Adrenal gland (tissue), 12 donors: ENCODE results near the gene RAX2. TPM values are rescaled to one million over a fixed set of nuclear protein-coding genes. Genes with fewer than 3 reads are reported as not detected.

ENCODE experiments used
- DNase-seq, 7 donors: peaks; one replicate each; pipeline ENCODE4 v3.0.0-alpha.2; 2019 to 2020
- H3K27ac ChIP-seq, 5 donors: fragments of 200-600 bp; sonication (generic) in 4 of 5; 1 replicate in 3 of 5; 2 replicates in 2 of 5; pipeline versions ENCODE4 v1.5.1 to v1.8.0; 2016 to 2020; ENCODE audit warnings: mild to moderate bottlenecking in 1 of 5
- H3K27me3 ChIP-seq: fragments of 200-600 bp; 2 replicates; pipeline ENCODE4 v1.8.0; 2021
- H3K36me3 ChIP-seq, 2 donors: fragments of 200-600 bp; replicated peaks in 1 of 2; 1 replicate in 1 of 2; 2 replicates in 1 of 2; pipeline versions ENCODE4 v1.5.1 to v1.8.0; 2018 to 2022
- H3K4me1 ChIP-seq, 2 donors: fragments of 200-600 bp; replicated peaks in 1 of 2; 1 replicate in 1 of 2; 2 replicates in 1 of 2; pipeline versions ENCODE4 v1.5.1 to v1.8.0; 2018 to 2021
- H3K4me3 ChIP-seq, 4 donors: fragments of 200-600 bp; sonication (generic) in 3 of 4; one replicate each; pipeline ENCODE4 v1.5.1; 2016 to 2018
- H3K9me3 ChIP-seq, 3 donors: fragments of 200-600 bp; sonication (generic) in 1 of 3; replicated peaks in 1 of 3; 1 replicate in 2 of 3; 2 replicates in 1 of 3; pipeline versions ENCODE4 v1.5.1 to v1.8.0; 2016 to 2021
- POLR2A ChIP-seq, 2 donors: fragments of 450-650 bp; IDR thresholded peaks; one replicate each; pipeline ENCODE4 v1.6.1; 2017; ENCODE audit warnings: antibody characterized with exemption in 2 of 2, mild to moderate bottlenecking in 2 of 2, moderate library complexity in 1 of 2
- WGBS, 4 donors: extraction: QIAGEN DNeasy Blood & Tissue Kit in 2 of 4; methylation state at CpG; one replicate each; pipeline versions ENCODE4 v1.1.5 to v1.1.7; 2013 to 2017; 5-methylcytosine and 5-hydroxymethylcytosine counted together
- intact Hi-C, 2 donors: fragments of 100-400 bp; cut with DNase I; formaldehyde crosslinking; loops; one replicate each; pipeline versions ENCODE4 v1.14.1 to v1.15.0; 2022 to 2023
- polyA plus RNA-seq, 3 donors: library from polyadenylated mRNA; stranded (reverse); fragments of 200-250 nt in 2 of 3; fragments of 350-450 nt in 1 of 3; fragmentation: Illumina TruSeq in 1 of 3; extraction: RNeasy Lipid Tissue Mini Kit (QIAGEN cat#74804) in 1 of 3; gene quantifications; one replicate each; pipeline ENCODE4 v1.2.3, GENCODE V29; 2013 to 2014
- total RNA-seq, 9 donors: library from RNA; depleted of rRNA in 4 of 9; stranded (reverse); fragments of >200 nt in 4 of 9; fragments of 120-200 nt in 1 of 9; fragmentation: NEBNext Ultra II Directional in 1 of 9; extraction: Animal tissue kit (Norgen Biotek cat#: 25700) in 1 of 9; gene quantifications; one replicate each; pipeline versions ENCODE4 v1.1.0 to v1.2.4, GENCODE V29; 2013 to 2023
- TF ChIP-seq, protein P1 (sequence below), 6 experiments: fragments of 450-650 bp in 4 of 6; fragments of 200-600 bp in 2 of 6; sonication (generic) in 1 of 6; IDR thresholded peaks; 1 replicate in 5 of 6; 2 replicates in 1 of 6; pipeline versions ENCODE4 v1.5.1 to v1.8.0; 2016 to 2021; ENCODE audit warnings: antibody characterized with exemption in 6 of 6, mild to moderate bottlenecking in 2 of 6, moderate library complexity in 1 of 6
- donor health status: healthy with polysubstance abuse.
- donor health status: Bipolar disorder and iron deficiency.
- donor health status: DM: yes; HTN: yes; CAD: no.
- donor health status: DM: no; HTN: no; CAD: no.
- donor health status: DM: no; HTN: no; CAD: no.
- donor health status: DM: yes; HTN: yes; CAD: no.

The RAX2 gene
- total and polyA plus RNA-seq, 12 donors, result not detected

DNA sequence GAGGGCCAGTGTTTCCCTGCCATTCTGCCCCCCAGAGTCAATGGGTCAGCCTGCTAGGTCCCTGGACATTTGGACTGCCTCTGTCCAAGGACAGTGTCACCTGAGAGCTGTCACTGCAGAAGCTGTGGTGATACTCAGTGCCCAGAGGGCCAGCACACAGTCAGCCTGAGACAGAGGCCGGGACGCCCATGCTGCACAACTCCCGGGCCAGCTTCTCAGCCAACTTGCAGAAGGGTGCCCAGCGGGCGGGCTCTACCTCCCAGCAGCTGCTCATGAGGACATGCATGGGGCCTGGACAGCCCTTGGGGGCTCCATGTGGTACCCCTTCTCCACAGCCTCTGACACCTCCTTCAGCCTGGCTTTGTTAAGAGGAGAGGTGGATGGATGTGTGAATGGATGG lies 3.8 kb upstream of the RAX2 start:
- Histone ChIP-seq H3K4me3 (no peak overlapping the region), H3K4me1 (no peaks in the 10 kb centered on the region), H3K27me3 (no peaks in the 10 kb centered on the region), H3K9me3 (peaks cover 0 to 1% (median 0%) of the 10 kb centered on the region in 3 donors), H3K36me3 (no peaks in the 10 kb centered on the region), H3K27ac (no peak overlapping the region)
- TF ChIP-seq, protein P1, sequence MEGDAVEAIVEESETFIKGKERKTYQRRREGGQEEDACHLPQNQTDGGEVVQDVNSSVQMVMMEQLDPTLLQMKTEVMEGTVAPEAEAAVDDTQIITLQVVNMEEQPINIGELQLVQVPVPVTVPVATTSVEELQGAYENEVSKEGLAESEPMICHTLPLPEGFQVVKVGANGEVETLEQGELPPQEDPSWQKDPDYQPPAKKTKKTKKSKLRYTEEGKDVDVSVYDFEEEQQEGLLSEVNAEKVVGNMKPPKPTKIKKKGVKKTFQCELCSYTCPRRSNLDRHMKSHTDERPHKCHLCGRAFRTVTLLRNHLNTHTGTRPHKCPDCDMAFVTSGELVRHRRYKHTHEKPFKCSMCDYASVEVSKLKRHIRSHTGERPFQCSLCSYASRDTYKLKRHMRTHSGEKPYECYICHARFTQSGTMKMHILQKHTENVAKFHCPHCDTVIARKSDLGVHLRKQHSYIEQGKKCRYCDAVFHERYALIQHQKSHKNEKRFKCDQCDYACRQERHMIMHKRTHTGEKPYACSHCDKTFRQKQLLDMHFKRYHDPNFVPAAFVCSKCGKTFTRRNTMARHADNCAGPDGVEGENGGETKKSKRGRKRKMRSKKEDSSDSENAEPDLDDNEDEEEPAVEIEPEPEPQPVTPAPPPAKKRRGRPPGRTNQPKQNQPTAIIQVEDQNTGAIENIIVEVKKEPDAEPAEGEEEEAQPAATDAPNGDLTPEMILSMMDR (IDR thresholded peaks at IDR 0.05), result no peak
- TF ChIP-seq POLR2A (IDR thresholded peaks at IDR 0.05), result no peak
- WGBS, 4 donors, result 93 to 95% (median 94%) methylated on average over 2 to 5 of the region's 5 CpGs; no CpG with 5 or more reads in 1 of the 4 donors
- DNase-seq, result no peak
- intact Hi-C loops, result no loop called here

DNA sequence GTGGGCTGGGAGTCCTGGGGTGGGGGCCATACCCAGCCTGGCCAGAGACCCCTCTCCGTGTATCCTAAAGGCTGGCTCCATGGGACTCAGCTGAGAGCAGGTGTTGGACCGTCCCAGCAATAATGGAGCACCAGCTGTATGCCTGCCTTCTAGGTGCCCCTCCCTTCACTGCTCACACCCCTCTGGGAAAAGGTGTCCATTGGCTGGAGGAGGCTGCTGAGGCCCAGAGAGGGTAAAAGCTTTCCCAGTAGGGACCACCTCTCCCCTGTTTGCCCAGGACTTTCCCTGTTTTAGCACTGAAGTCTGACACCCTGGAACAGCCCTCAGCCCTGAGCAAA lies 3.3 kb upstream of the RAX2 start:
- WGBS, 4 donors, result 76 to 95% (median 79%) methylated on average over 2 of the region's 2 CpGs; no CpG with 5 or more reads in 1 of the 4 donors
- H3K27ac ChIP-seq, result no peak overlapping the region
- TF ChIP-seq, protein P1 (IDR thresholded peaks at IDR 0.05), result no peak
- TF ChIP-seq POLR2A (IDR thresholded peaks at IDR 0.05), result no peak
- H3K4me1 ChIP-seq, result no peaks in the 10 kb centered on the region
- H3K36me3 ChIP-seq, result no peaks in the 10 kb centered on the region
- no peak overlapping the region for H3K4me3 ChIP-seq
- no peaks in the 10 kb centered on the region for H3K27me3 ChIP-seq
- intact Hi-C loops, result no loop called here
- H3K9me3 ChIP-seq, result no peaks in the 10 kb centered on the region
- DNase-seq, result no peak

DNA sequence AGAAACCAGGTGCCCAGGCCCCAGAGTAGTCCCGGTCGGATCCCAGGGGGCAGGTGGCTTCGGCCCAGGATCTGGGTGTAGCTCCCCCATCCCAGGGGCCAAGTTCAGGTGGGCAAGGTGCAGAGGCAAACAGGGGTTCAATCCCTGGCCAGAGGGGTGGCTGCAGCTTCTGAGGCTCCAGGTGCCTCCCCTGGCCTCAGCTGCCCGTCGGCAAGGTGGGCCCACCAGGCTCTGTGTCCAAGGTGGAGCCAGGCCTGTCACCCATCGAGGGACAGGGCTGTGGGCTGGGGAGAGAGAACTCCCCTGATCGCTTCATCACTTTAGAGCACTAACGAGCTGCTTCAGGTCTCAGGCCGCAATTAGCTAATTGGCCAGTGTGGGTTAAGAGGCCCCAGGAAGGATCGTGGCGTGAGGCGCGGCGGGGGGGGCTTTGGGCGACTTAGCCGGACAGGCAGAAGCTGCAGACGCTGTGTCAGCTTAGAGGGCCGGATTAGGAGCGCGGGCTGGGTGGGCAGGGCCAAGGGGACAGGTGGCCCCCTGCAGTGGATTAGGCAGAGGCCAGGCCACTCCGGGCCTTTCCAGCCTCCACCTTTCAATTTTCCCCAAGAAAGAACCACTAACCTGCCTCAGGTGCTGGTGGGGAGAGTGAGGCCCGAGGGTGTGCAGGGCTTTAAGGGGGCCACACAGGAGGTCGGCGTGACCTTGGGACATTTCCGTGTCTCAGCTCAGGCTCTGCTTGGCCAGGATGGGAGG lies 2.8 kb upstream of the RAX2 start:
- 53 to 86% (median 71%) methylated on average over 15 to 25 of the region's 25 CpGs for WGBS, 4 donors
- no peaks in the 10 kb centered on the region for H3K27me3 ChIP-seq
- TF ChIP-seq, protein P1 (IDR thresholded peaks at IDR 0.05), result no peak
- TF ChIP-seq POLR2A (IDR thresholded peaks at IDR 0.05), result no peak
- intact Hi-C loops, result no loop called here
- H3K4me1 ChIP-seq, result no peaks in the 10 kb centered on the region
- no peak overlapping the region for H3K27ac ChIP-seq
- no peaks in the 10 kb centered on the region for H3K9me3 ChIP-seq
- no peak overlapping the region for H3K4me3 ChIP-seq
- no peak for DNase-seq
- no peaks in the 10 kb centered on the region for H3K36me3 ChIP-seq

DNA sequence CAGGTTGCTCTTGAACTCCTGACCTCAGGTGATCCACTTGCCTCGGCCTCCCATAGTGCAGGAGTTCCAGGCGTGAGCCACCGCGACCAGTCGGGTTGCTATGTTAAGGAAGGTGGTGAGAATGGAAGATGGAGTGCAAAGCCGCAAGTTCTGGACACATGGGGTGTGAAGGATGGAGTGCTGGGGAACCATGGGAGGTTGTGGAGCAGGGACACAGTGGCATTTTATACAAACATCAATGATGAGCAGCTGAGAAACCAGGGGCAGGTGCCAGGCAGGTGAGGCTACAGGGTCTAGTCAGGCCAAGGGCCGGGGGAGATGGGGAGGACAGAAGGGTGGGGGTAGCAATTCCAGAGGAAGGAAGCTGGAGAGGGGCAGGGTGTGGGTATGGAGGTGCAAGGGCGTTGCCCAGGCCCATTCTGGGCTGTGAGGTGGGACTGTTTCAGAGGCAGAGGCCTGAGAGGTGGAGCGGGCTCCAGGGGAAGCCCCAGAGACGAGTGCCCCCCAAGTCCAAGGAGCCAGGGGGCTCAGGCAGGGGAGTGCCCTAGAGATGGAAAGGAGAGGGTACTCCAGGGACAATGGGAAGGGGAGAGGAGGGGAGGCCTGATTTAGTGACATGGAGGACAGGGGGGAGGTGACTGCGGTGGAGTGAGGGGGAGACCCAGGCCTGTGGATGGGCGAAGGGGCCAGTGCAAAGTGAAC lies 1.9 kb upstream of the RAX2 start:
- DNase-seq, result no peak
- no peak for TF ChIP-seq POLR2A (IDR thresholded peaks at IDR 0.05)
- TF ChIP-seq, protein P1 (IDR thresholded peaks at IDR 0.05), result no peak
- no peaks in the 10 kb centered on the region for H3K9me3 ChIP-seq
- H3K27ac ChIP-seq, result no peak overlapping the region
- H3K4me1 ChIP-seq, result no peaks in the 10 kb centered on the region
- 84 to 88% (median 86%) methylated on average over 12 of the region's 12 CpGs for WGBS, 4 donors
- no peak overlapping the region for H3K4me3 ChIP-seq
- no peaks in the 10 kb centered on the region for H3K36me3 ChIP-seq
- intact Hi-C loops, result no loop called here
- H3K27me3 ChIP-seq, result no peaks in the 10 kb centered on the region
